GM11168 (cell line): ENCODE measurements around the gene CKMT2.

Source experiments
- in situ Hi-C: fragments of 300-500 bp; cut with MboI; formaldehyde crosslinking; loops from one replicate; pipeline ENCODE4 v1.12.0; 2022; ENCODE audit warnings: low sequenced_read_pairs; ENCODE audit not compliant: unreplicated experiment

CKMT2 gene

GRCh38 chr5:81213070-81213469, 20.1 kb upstream of the CKMT2 start:
- in situ Hi-C loops: no loop called here

GRCh38 chr5:81214848-81215247, 18.3 kb upstream of the CKMT2 start:
- in situ Hi-C loops: no loop called here

GRCh38 chr5:81216152-81216551, 17.0 kb upstream of the CKMT2 start:
- in situ Hi-C loops: no loop called here

- in situ Hi-C loops: no loop called here
These were observed 13.7 kb upstream of the CKMT2 start for GRCh38 chr5:81219389-81219788.

GRCh38 chr5:81222285-81222684, 10.8 kb upstream of the CKMT2 start:
- in situ Hi-C loops: no loop called here

GRCh38 chr5:81225463-81225862, 7.7 kb upstream of the CKMT2 start:
- in situ Hi-C loops: no loop called here

- in situ Hi-C loops: no loop called here
These were observed 6.8 kb upstream of the CKMT2 start for GRCh38 chr5:81226286-81226685.

- in situ Hi-C loops: no loop called here
These were observed 6.2 kb upstream of the CKMT2 start for GRCh38 chr5:81226949-81227348.

GRCh38 chr5:81228084-81228483, 5.0 kb upstream of the CKMT2 start:
- in situ Hi-C loops: no loop called here

GRCh38 chr5:81230416-81230815, 2.7 kb upstream of the CKMT2 start:
- in situ Hi-C loops: no loop called here

- in situ Hi-C loops: no loop called here
These were observed 550 bp upstream of the CKMT2 start for GRCh38 chr5:81232464-81233079.

GRCh38 chr5:81234299-81234698, 1.2 kb downstream of the CKMT2 start:
- in situ Hi-C loops: no loop called here

GRCh38 chr5:81234801-81235200, 1.7 kb downstream of the CKMT2 start:
- in situ Hi-C loops: no loop called here

- in situ Hi-C loops: no loop called here
These were observed 2.4 kb downstream of the CKMT2 start for GRCh38 chr5:81235287-81236072.

- in situ Hi-C loops: no loop called here
These were observed 5.3 kb downstream of the CKMT2 start for GRCh38 chr5:81238460-81238859.

- in situ Hi-C loops: no loop called here
These were observed 6.5 kb downstream of the CKMT2 start for GRCh38 chr5:81239613-81240012.

GRCh38 chr5:81241001-81241400, 7.9 kb downstream of the CKMT2 start:
- in situ Hi-C loops: no loop called here

- in situ Hi-C loops: no loop called here
These were observed 9.0 kb downstream of the CKMT2 start for GRCh38 chr5:81241961-81242648.

GRCh38 chr5:81242906-81243436, 9.8 kb downstream of the CKMT2 start:
- in situ Hi-C loops: no loop called here

- in situ Hi-C loops: no loop called here
These were observed 11.3 kb downstream of the CKMT2 start for GRCh38 chr5:81244451-81244850.

- in situ Hi-C loops: no loop called here
These were observed 12.7 kb downstream of the CKMT2 start for GRCh38 chr5:81245871-81246235.
